ENCODE data around the gene NTM. TPM values are rescaled to one million over a fixed set of nuclear protein-coding genes. Genes with fewer than 3 reads are reported as not detected.

Gene NTM
- total RNA-seq, 4 donors from 2014 or later: 1.4 to 2.8 (median 1.7) TPM

GRCh38 chr11:131549770-131550169, 179.4 kb downstream of the NTM start:
- TF ChIP-seq POLR2A (IDR thresholded peaks at IDR 0.05) (no peak), CTCF (IDR thresholded peaks at IDR 0.05) (no peak)
- H3K36me3 ChIP-seq: no peaks in the 10 kb centered on the region
- no peaks in the 10 kb centered on the region for H3K27me3 ChIP-seq
- H3K4me3 ChIP-seq: no peak overlapping the region
- H3K4me1 ChIP-seq: no peaks in the 10 kb centered on the region
- DNase-seq: no peak
- no peak overlapping the region for H3K27ac ChIP-seq
- H3K9me3 ChIP-seq: no peaks in the 10 kb centered on the region

GRCh38 chr11:131560287-131560686, 189.9 kb downstream of the NTM start:
- no peaks in the 10 kb centered on the region for H3K27me3 ChIP-seq
- TF ChIP-seq CTCF (IDR thresholded peaks at IDR 0.05) (no peak), POLR2A (IDR thresholded peaks at IDR 0.05) (no peak)
- no peaks in the 10 kb centered on the region for H3K9me3 ChIP-seq
- no peaks in the 10 kb centered on the region for H3K4me1 ChIP-seq
- no peak for DNase-seq
- no peaks in the 10 kb centered on the region for H3K36me3 ChIP-seq
- no peak overlapping the region for H3K4me3 ChIP-seq
- H3K27ac ChIP-seq: no peak overlapping the region

- no peak for TF ChIP-seq CTCF (IDR thresholded peaks at IDR 0.05)
- no peak for TF ChIP-seq POLR2A (IDR thresholded peaks at IDR 0.05)
- no peak for DNase-seq
- H3K4me3 ChIP-seq: no peak overlapping the region
Observed at GRCh38 chr11:131561501-131561900, 191.1 kb downstream of the NTM start.

GRCh38 chr11:131561972-131562371, 191.6 kb downstream of the NTM start:
- Histone ChIP-seq H3K9me3 (no peaks in the 10 kb centered on the region), H3K27ac (no peak overlapping the region), H3K36me3 (no peaks in the 10 kb centered on the region), H3K4me3 (no peak overlapping the region), H3K4me1 (no peaks in the 10 kb centered on the region), H3K27me3 (no peaks in the 10 kb centered on the region)
- no peak for DNase-seq
- TF ChIP-seq CTCF (IDR thresholded peaks at IDR 0.05) (no peak), POLR2A (IDR thresholded peaks at IDR 0.05) (no peak)

More at GRCh38 chr11:131561501-131561900, 191.1 kb downstream of the NTM start:
- Histone ChIP-seq H3K27ac (no peak overlapping the region), H3K36me3 (no peaks in the 10 kb centered on the region), H3K27me3 (no peaks in the 10 kb centered on the region), H3K4me1 (no peaks in the 10 kb centered on the region), H3K9me3 (no peaks in the 10 kb centered on the region)

GRCh38 chr11:131568318-131568717, 197.9 kb downstream of the NTM start:
- Histone ChIP-seq H3K4me1 (no peaks in the 10 kb centered on the region), H3K4me3 (no peak overlapping the region), H3K9me3 (no peaks in the 10 kb centered on the region), H3K27me3 (no peaks in the 10 kb centered on the region), H3K27ac (no peak overlapping the region), H3K36me3 (no peaks in the 10 kb centered on the region)
- TF ChIP-seq CTCF (IDR thresholded peaks at IDR 0.05) (no peak), POLR2A (IDR thresholded peaks at IDR 0.05) (no peak)
- no peak for DNase-seq

GRCh38 chr11:131571571-131571970, 201.2 kb downstream of the NTM start:
- Histone ChIP-seq H3K4me1 (no peaks in the 10 kb centered on the region), H3K27ac (no peak overlapping the region), H3K27me3 (no peaks in the 10 kb centered on the region), H3K36me3 (no peaks in the 10 kb centered on the region), H3K9me3 (no peaks in the 10 kb centered on the region), H3K4me3 (no peak overlapping the region)
- TF ChIP-seq CTCF (IDR thresholded peaks at IDR 0.05) (no peak), POLR2A (IDR thresholded peaks at IDR 0.05) (no peak)
- no peak for DNase-seq

Data from Peyer's patch (tissue), 4 donors.